GM19467 (cell line): ENCODE results near the gene APH1B.

Experiments
- ATAC-seq: cut with Tn5 transposase; IDR thresholded peaks from one replicate; pipeline ENCODE4 v1.9.1; 2021; ENCODE audit warnings: mild to moderate bottlenecking, moderate library complexity; ENCODE audit not compliant: unreplicated experiment

The APH1B gene

GRCh38 chr15:63349156-63349555, 71.8 kb downstream of the APH1B start:
- ATAC-seq: no peak

- no peak for ATAC-seq
These were observed 72.2 kb downstream of the APH1B start for GRCh38 chr15:63349621-63350020.

- no peak for ATAC-seq
These were observed 72.8 kb downstream of the APH1B start for GRCh38 chr15:63350178-63350621.

- ATAC-seq: no peak
These were observed 73.8 kb downstream of the APH1B start for GRCh38 chr15:63351170-63351569.

- no peak for ATAC-seq
These were observed 75.4 kb downstream of the APH1B start for GRCh38 chr15:63352808-63353207.

- no peak for ATAC-seq
These were observed 75.9 kb downstream of the APH1B start for GRCh38 chr15:63353261-63353660.

GRCh38 chr15:63353887-63354286, 76.5 kb downstream of the APH1B start:
- ATAC-seq: no peak

- ATAC-seq: no peak
These were observed 77.6 kb downstream of the APH1B start for GRCh38 chr15:63354821-63355650.

- ATAC-seq: no peak
These were observed 79.7 kb downstream of the APH1B start for GRCh38 chr15:63357061-63357460.

GRCh38 chr15:63357731-63358130, 80.3 kb downstream of the APH1B start:
- ATAC-seq: no peak

- no peak for ATAC-seq
These were observed 81.0 kb downstream of the APH1B start for GRCh38 chr15:63358241-63359029.
